OCI-LY1 (cell line): ENCODE measurements around the gene GDPD3.

Experiments
- CTCF ChIP-seq: fragments of 200-600 bp; sonication (generic), shearing (Covaris generic); IDR thresholded peaks from 2 replicates; pipeline ENCODE4 v1.5.1; 2017; ENCODE audit warnings: mild to moderate bottlenecking, antibody characterized with exemption, low read length, moderate library complexity, mixed read lengths
- EZH2 ChIP-seq: fragments of 200-600 bp; sonication (generic), shearing (Covaris generic); IDR thresholded peaks from 2 replicates; pipeline ENCODE4 v1.8.0; 2017; ENCODE audit warnings: borderline replicate concordance, mixed run types, mild to moderate bottlenecking, antibody characterized with exemption, low read length, moderate library complexity, mixed read lengths

- TF ChIP-seq CTCF (no peak), EZH2 (no peak)
Measured at GRCh38 chr16:30120340-30121105, 7.2 kb upstream of the GDPD3 start.
